OCI-LY3 (cell line): Measurements from ENCODE around the gene ZNF384.

Experiments used
- EZH2phosphoT487 ChIP-seq: fragments of 200-600 bp; shearing (Covaris generic); IDR thresholded peaks from 2 replicates; pipeline ENCODE4 v1.6.1; 2018; ENCODE audit warnings: antibody characterized with exemption, mixed run types, low read depth
- TF ChIP-seq, protein P1 (sequence below): fragments of 200-600, 300-600 bp; sonication (generic); IDR thresholded peaks from 2 replicates; pipeline ENCODE4 v1.5.1; 2014; ENCODE audit warnings: antibody characterized with exemption, low read length, low read depth

DNA sequence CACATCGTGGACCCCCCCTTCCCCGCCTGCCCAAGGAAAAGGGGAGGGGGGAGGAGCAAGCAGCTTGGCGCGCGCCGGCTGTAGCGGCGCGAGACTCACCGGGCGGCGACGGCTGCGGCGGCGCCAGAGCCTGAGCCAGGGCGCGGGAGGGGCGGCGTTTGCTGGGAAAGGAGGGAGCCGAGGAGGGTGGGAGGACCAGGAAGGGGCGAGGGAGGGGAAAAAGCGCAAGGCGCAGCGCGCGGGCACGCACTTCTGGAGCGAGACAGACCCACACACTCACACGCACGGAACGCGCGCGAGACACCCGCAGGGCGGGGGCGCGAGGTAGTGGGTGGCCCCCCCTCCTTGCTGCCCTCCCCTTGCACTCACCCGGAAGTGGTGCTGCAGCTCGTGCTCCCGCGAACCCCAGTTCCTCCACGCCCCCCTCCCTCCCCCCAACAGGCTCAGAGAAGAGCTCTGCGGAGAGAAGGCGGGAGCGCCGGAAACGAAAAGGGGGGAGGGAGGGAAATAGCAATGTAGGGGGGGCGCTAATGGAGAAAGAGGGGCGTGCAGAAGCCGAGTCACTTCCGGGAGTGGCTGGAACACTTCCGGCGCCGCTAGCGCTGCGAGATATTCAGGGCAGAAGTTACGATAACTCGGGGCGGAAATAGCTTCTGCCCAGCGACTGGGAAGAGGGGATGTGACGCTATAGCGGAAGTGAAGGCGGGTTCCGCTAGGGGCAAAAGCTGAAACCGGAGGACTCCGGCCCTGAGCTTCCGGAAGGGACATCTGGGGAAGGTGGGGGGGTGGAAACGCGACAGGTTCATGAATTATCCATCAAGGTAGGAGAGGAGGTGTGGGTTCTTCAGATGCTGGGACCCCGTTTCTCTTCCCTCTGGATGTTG, at the start of gene ZNF384:
- no peak for TF ChIP-seq EZH2phosphoT487
- TF ChIP-seq, protein P1, sequence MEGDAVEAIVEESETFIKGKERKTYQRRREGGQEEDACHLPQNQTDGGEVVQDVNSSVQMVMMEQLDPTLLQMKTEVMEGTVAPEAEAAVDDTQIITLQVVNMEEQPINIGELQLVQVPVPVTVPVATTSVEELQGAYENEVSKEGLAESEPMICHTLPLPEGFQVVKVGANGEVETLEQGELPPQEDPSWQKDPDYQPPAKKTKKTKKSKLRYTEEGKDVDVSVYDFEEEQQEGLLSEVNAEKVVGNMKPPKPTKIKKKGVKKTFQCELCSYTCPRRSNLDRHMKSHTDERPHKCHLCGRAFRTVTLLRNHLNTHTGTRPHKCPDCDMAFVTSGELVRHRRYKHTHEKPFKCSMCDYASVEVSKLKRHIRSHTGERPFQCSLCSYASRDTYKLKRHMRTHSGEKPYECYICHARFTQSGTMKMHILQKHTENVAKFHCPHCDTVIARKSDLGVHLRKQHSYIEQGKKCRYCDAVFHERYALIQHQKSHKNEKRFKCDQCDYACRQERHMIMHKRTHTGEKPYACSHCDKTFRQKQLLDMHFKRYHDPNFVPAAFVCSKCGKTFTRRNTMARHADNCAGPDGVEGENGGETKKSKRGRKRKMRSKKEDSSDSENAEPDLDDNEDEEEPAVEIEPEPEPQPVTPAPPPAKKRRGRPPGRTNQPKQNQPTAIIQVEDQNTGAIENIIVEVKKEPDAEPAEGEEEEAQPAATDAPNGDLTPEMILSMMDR: no peak
